Measurements from ENCODE around the gene CYFIP1. TPM values are rescaled to one million over a fixed set of nuclear protein-coding genes. Genes with fewer than 3 reads are reported as not detected.

The CYFIP1 gene
- total and polyA plus RNA-seq, 2 donors (not counting 1 experiment from before 2014, with no cell fraction given): 59.4 to 102 TPM

DNA sequence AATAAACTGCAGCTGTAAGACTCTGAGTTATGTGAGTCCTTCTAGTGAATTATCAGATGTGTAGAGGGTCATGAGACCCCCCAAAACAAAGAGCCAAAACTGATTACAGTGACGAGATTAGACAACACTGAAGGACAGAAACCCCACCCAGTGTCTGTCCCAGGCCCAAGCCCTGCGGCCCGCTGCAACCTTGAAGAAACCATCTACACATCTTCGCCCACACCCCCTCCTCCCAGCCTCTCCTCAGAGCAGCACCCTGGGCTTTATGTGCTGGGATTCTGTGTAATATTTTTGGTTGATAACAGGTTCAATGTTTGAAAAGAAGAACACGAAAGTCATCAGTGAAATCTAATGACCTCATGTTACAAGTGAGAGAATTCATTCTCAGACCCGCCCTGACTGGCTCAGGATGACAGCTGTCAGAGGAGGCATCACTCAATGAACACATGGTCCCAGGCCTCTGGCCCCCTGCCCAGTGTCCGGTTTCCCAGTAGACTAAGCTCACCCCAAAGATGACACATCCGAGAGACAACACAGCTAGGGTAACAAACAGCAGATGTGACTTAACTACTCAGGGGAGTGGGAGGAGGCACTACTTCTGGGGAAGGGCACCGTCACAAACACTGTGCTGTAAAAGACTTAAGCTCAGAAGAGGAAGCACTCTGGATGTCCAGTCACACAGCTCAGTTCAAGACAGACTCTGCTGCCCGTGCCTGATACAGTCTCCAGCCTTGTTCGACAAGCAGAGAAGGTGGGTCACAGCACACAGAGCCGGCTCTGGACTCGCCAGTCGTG lies 92.8 kb downstream of the CYFIP1 start:
- peak; percentile 78 to 83 for DNase-seq (ENCODE audit: low read depth in 2 of 2)
- H3K4me2 ChIP-seq (ENCODE audit: extremely low read depth, insufficient read depth, low read length): peak overlapping the region; percentile 76
- H3K9me3 ChIP-seq (ENCODE audit: control insufficient read depth, insufficient read depth, low read depth, low read length): no peaks in the 10 kb centered on the region
- H3K9ac ChIP-seq (ENCODE audit: insufficient read depth, low read length): peak overlapping the region; percentile 27
- H3K4me1 ChIP-seq (ENCODE audit: control insufficient read depth, extremely low read depth, insufficient read depth, low read length): peaks cover 19% of the 10 kb centered on the region
- H3K36me3 ChIP-seq (ENCODE audit: control insufficient read depth, insufficient read depth, low read length): peaks cover 3% of the 10 kb centered on the region
- no peaks in the 10 kb centered on the region for H3K79me2 ChIP-seq (ENCODE audit: control insufficient read depth, insufficient read depth, low read length)
- H3K27me3 ChIP-seq (ENCODE audit: control insufficient read depth, insufficient read depth, low read length): no peaks in the 10 kb centered on the region
- no peak overlapping the region for H3K4me3 ChIP-seq (replicated peaks in 1 of 4; ENCODE audit: control extremely low read depth in 1 of 4, insufficient read depth in 1 of 4, low read depth in 3 of 4, low read length in 4 of 4)
- peak overlapping the region; percentile 96 for H3K27ac ChIP-seq (ENCODE audit: insufficient read depth, low read length)
- H2AFZ ChIP-seq (ENCODE audit: low read length): no peak overlapping the region
- TF ChIP-seq, protein P1, sequence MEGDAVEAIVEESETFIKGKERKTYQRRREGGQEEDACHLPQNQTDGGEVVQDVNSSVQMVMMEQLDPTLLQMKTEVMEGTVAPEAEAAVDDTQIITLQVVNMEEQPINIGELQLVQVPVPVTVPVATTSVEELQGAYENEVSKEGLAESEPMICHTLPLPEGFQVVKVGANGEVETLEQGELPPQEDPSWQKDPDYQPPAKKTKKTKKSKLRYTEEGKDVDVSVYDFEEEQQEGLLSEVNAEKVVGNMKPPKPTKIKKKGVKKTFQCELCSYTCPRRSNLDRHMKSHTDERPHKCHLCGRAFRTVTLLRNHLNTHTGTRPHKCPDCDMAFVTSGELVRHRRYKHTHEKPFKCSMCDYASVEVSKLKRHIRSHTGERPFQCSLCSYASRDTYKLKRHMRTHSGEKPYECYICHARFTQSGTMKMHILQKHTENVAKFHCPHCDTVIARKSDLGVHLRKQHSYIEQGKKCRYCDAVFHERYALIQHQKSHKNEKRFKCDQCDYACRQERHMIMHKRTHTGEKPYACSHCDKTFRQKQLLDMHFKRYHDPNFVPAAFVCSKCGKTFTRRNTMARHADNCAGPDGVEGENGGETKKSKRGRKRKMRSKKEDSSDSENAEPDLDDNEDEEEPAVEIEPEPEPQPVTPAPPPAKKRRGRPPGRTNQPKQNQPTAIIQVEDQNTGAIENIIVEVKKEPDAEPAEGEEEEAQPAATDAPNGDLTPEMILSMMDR (conservative IDR thresholded peaks at IDR 0.05 in 1 of 2, IDR thresholded peaks at IDR 0.05 in 1 of 2; ENCODE audit: low read depth in 1 of 2, low read length in 2 of 2): no peak
- TF ChIP-seq EZH2 (IDR thresholded peaks at IDR 0.05; ENCODE audit: low read length, missing control alignments): no peak
- H4K20me1 ChIP-seq (ENCODE audit: control insufficient read depth, extremely low read depth, insufficient read depth, low read length): no peaks in the 10 kb centered on the region

DNA sequence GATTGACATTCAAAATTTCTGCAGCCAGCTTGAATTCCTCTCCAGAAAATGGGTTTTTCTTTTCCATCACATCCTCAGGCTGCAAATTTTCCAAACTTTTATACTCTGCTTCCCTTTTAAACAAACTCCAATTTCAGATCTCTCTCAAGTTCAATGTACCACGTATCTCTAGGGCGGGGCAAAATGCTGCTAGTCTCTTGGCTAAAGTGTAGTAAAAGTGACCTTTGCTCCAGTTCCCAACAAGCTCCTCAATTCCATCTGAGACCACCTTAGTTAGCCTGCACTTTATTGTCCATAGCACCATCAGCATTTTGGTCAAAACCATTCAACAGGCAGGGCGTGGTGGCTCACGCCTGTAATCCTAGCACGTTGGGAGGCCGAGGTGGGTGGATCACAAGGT lies 95.0 kb downstream of the CYFIP1 start:
- Histone ChIP-seq H3K36me3 (ENCODE audit: control insufficient read depth, insufficient read depth, low read length) (peaks cover 10% of the 10 kb centered on the region), H3K4me3 (replicated peaks in 1 of 4; ENCODE audit: control extremely low read depth in 1 of 4, insufficient read depth in 1 of 4, low read depth in 3 of 4, low read length in 4 of 4) (no peak overlapping the region), H3K9ac (ENCODE audit: insufficient read depth, low read length) (no peak overlapping the region), H3K27ac (ENCODE audit: insufficient read depth, low read length) (no peak overlapping the region), H3K27me3 (ENCODE audit: control insufficient read depth, insufficient read depth, low read length) (no peaks in the 10 kb centered on the region), H3K79me2 (ENCODE audit: control insufficient read depth, insufficient read depth, low read length) (no peaks in the 10 kb centered on the region), H3K9me3 (ENCODE audit: control insufficient read depth, insufficient read depth, low read depth, low read length) (no peaks in the 10 kb centered on the region), H4K20me1 (ENCODE audit: control insufficient read depth, extremely low read depth, insufficient read depth, low read length) (no peaks in the 10 kb centered on the region), H3K4me1 (ENCODE audit: control insufficient read depth, extremely low read depth, insufficient read depth, low read length) (peaks cover 19% of the 10 kb centered on the region), H3K4me2 (ENCODE audit: extremely low read depth, insufficient read depth, low read length) (no peak overlapping the region), H2AFZ (ENCODE audit: low read length) (no peak overlapping the region)
- no peak for DNase-seq (ENCODE audit: low read depth in 2 of 2)
- TF ChIP-seq, protein P1 (conservative IDR thresholded peaks at IDR 0.05 in 1 of 2, IDR thresholded peaks at IDR 0.05 in 1 of 2; ENCODE audit: low read depth in 1 of 2, low read length in 2 of 2): no peak
- no peak for TF ChIP-seq EZH2 (IDR thresholded peaks at IDR 0.05; ENCODE audit: low read length, missing control alignments)

DNA sequence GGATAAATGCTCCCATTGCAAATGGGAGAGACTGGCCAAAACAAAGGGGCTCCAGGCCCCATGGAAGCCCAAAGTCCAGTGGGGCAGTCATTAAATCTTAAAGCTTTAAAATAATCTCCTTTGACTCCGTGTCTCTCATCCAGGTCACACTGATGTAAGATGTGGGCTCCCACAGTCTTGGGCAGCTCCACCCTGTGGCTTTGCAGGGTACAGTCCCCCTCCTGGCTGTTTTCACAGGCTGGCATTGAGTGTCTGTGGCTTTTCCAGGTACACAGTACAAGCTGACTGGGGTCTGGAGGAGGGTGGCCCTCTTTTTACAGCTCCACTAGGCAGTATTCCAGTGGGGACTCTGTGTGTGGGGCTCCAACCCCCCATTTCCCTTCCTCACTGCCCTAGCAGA lies 95.8 kb downstream of the CYFIP1 start:
- no peak overlapping the region for H3K9ac ChIP-seq (ENCODE audit: insufficient read depth, low read length)
- H3K4me3 ChIP-seq (replicated peaks in 1 of 4; ENCODE audit: control extremely low read depth in 1 of 4, insufficient read depth in 1 of 4, low read depth in 3 of 4, low read length in 4 of 4): no peak overlapping the region
- H2AFZ ChIP-seq (ENCODE audit: low read length): no peak overlapping the region
- no peak for DNase-seq (ENCODE audit: low read depth in 2 of 2)
- no peak overlapping the region for H3K27ac ChIP-seq (ENCODE audit: insufficient read depth, low read length)
- H3K4me2 ChIP-seq (ENCODE audit: extremely low read depth, insufficient read depth, low read length): no peak overlapping the region
- TF ChIP-seq, protein P1 (conservative IDR thresholded peaks at IDR 0.05 in 1 of 2, IDR thresholded peaks at IDR 0.05 in 1 of 2; ENCODE audit: low read depth in 1 of 2, low read length in 2 of 2): no peak
- no peak for TF ChIP-seq EZH2 (IDR thresholded peaks at IDR 0.05; ENCODE audit: low read length, missing control alignments)
- no peaks in the 10 kb centered on the region for H3K79me2 ChIP-seq (ENCODE audit: control insufficient read depth, insufficient read depth, low read length)
- H3K9me3 ChIP-seq (ENCODE audit: control insufficient read depth, insufficient read depth, low read depth, low read length): no peaks in the 10 kb centered on the region
- peaks cover 11% of the 10 kb centered on the region for H3K36me3 ChIP-seq (ENCODE audit: control insufficient read depth, insufficient read depth, low read length)
- H4K20me1 ChIP-seq (ENCODE audit: control insufficient read depth, extremely low read depth, insufficient read depth, low read length): no peaks in the 10 kb centered on the region
- H3K27me3 ChIP-seq (ENCODE audit: control insufficient read depth, insufficient read depth, low read length): no peaks in the 10 kb centered on the region
- H3K4me1 ChIP-seq (ENCODE audit: control insufficient read depth, extremely low read depth, insufficient read depth, low read length): peaks cover 19% of the 10 kb centered on the region
